VCaP (cell line): Measurements from ENCODE around the gene TUNAR.
A peak's percentile ranks its signal among the peaks of the same experiment; 100 is the strongest.

ENCODE experiments used
- H3K27ac ChIP-seq: fragments of 450-650 bp; 2 replicates; pipeline ENCODE4 v1.5.1; 2017
- TF ChIP-seq, protein P1 (sequence below): fragments of 450-650 bp; conservative IDR thresholded peaks from 2 replicates; pipeline ENCODE4 v1.5.1; 2017; ENCODE audit warnings: mild to moderate bottlenecking, moderate library complexity

TUNAR gene

DNA sequence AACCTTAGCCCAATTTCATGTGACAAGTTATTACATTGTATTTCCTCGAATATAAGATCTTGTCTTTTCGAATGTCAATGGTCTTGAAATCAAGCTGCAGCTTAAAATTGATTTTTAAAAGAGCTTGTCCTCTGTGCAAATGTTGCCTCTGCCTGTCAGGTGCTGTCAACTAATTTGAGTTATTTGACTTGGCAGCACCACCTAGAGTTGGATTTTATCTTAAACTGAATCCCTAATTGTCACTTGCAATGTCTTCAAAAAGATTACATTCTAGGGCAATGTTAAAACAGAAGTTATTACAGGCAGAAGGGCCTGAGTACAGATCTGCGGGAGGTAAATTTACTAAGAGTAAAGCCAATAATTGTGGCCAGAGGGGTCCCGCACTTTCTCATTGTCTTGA, 26.2 kb upstream of the TUNAR start:
- TF ChIP-seq, protein P1, sequence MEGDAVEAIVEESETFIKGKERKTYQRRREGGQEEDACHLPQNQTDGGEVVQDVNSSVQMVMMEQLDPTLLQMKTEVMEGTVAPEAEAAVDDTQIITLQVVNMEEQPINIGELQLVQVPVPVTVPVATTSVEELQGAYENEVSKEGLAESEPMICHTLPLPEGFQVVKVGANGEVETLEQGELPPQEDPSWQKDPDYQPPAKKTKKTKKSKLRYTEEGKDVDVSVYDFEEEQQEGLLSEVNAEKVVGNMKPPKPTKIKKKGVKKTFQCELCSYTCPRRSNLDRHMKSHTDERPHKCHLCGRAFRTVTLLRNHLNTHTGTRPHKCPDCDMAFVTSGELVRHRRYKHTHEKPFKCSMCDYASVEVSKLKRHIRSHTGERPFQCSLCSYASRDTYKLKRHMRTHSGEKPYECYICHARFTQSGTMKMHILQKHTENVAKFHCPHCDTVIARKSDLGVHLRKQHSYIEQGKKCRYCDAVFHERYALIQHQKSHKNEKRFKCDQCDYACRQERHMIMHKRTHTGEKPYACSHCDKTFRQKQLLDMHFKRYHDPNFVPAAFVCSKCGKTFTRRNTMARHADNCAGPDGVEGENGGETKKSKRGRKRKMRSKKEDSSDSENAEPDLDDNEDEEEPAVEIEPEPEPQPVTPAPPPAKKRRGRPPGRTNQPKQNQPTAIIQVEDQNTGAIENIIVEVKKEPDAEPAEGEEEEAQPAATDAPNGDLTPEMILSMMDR: peak; percentile 55
- H3K27ac ChIP-seq: no peak overlapping the region

DNA sequence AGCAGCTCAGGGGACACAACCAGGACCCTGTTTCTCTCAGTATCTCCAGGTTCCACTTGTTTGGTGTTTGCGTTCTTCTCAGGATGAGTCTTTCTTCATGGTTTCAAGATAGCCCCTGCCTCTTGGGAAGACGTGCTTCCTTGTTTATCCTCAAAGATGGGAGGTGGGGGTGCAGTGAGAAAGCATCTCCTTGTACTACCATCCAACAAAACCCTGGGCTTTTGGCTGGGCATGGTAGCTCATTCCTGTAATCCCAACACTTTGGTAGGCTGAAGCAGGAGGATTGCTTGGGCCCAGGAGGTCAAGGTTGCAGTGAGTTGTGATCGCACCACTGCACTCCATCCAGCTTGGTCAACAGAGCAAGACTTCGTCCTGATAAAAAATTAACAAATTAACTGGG, 21.0 kb upstream of the TUNAR start:
- TF ChIP-seq, protein P1: no peak
- no peak overlapping the region for H3K27ac ChIP-seq

DNA sequence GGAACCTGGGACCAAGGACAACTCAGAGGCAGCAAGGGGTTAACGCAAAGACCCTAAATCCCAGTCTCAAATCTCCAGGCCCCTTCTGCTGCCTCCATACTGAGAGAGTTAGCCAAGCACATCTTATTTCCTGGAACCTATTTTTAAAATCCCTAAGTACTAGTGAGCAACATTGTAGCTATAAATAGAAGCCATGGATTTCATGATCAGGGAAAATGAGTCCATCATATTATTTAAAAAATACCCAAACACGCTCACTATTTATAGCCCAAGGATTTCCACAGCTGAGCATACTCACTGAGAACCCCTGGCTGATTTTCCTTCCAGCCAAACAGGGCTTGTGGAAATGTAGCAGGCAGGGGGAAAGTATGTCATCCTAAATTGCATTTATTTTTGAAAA, 19.4 kb upstream of the TUNAR start:
- H3K27ac ChIP-seq: no peak overlapping the region
- TF ChIP-seq, protein P1: no peak

DNA sequence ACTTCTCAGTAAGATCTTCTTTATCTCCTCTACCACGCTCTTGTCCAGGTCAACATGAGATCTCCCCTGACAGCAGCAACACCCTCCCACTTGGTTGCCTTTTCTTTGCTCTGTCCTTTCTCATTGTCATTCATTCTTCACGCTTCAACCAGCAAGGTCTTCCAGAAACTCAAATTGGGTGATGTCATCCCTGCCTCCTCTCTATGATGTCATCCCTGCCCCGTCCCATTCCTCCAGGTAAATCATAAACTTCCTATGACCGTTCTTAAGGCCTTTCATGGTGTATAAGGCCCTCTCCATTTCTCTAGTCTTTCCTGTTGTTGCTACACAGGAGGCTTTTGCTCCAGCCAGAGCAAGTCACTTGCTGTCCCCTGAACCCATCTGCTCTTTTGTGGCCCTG, 17.7 kb upstream of the TUNAR start:
- TF ChIP-seq, protein P1: no peak
- H3K27ac ChIP-seq: no peak overlapping the region

DNA sequence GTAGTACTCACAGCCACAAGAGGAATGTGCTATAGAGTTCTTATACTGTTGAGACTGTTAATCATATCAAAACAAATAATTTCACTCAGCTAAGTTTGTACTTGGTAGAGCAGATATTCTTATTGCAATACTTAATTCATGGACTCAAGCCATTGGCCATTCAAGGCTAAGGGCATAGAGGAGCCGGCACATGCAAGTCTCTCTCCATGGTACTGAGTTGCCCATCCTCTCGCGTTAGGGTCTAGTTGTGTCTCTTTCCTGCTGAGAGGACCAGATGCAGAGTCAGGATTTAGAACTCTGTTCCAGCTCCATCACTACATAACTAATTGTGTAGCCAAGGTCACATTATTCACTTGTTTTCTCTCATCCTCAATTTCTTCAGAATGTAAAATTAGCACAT, 14.4 kb upstream of the TUNAR start:
- TF ChIP-seq, protein P1: no peak
- H3K27ac ChIP-seq: no peak overlapping the region

DNA sequence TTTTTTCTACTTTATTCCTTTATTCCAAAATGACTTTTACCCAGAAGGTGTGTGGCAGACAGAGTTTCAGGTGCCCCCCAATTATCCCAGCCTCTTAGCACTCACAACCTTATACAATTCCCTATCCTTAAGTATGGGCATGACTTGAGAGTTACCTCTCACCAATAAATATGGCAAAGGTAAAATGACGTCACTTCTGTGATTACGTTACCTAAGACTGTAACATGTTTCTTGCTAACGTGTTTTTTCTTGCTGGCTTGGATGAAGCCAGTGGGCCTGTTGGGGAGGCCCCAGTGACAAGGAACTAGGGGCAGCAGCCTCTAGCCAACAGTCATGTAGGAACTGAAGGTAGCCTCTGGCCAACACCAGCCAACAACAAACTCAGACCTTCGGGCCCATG, 13.3 kb upstream of the TUNAR start:
- TF ChIP-seq, protein P1: no peak

DNA sequence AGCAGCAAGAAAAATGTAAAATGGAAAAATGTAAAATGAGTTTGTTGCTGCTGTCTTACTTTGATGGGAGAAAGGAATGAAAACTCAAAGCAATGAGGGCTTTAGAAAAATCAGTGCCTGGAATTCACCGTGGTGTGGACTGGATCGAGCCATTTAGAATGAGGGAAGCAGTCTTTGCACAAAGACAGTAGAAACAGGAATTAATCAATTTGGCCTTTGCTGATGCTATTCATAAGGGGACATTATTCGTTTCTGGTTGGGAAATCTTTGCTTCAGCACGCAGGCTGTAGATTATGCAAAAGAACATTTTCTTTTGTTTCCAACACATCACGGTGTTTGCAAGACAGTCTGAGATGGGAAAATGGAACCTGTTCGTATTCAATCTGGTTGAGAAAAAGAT, 6.9 kb upstream of the TUNAR start:
- TF ChIP-seq, protein P1: no peak
- no peak overlapping the region for H3K27ac ChIP-seq

More for the DNA sequence above, 13.3 kb upstream of the TUNAR start:
- no peak overlapping the region for H3K27ac ChIP-seq

DNA sequence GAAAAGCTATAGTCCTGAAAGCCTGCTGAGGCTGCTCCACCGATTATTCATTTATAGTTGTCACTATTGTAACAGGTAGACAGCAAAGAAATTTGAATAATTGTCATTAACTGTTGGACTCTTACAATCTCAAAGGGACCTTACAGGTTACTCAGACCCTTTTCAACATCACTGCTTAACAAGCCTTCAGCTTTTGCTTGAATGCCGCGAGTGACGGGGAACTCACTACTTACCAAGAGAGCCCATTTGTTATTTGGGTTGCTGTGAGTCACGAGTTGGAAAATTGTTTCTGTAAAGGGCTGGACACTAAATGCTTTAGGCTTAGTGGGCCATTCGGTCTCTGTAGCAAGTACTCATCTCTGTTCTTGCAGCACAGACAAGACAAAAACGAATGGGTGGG, 5.9 kb upstream of the TUNAR start:
- TF ChIP-seq, protein P1: no peak
- H3K27ac ChIP-seq: no peak overlapping the region
